Smooth muscle cell (in vitro differentiated cells): ENCODE measurements around the gene RABL2B. TPM values are rescaled to one million over a fixed set of nuclear protein-coding genes. Genes with fewer than 3 reads are reported as not detected.

Experiments used
- DNase-seq: peaks from one replicate; lab custom pipeline; 2025; ENCODE audit not compliant: unreplicated experiment; lab: John Stamatoyannopoulos, UW
- H2AFZ ChIP-seq: fragments of 200-600 bp; sonication (generic); 2 replicates; pipeline ENCODE4 v1.6.0; 2016; ENCODE audit warnings: antibody characterized with exemption, low read depth, mild to moderate bottlenecking
- H3F3A ChIP-seq: fragments of 200-600 bp; sonication (generic); 2 replicates; pipeline ENCODE4 v1.6.0; 2017; ENCODE audit warnings: antibody characterized with exemption, low read depth
- H3K27ac ChIP-seq: fragments of 200-600 bp; sonication (generic); 2 replicates; pipeline ENCODE4 v1.5.1; 2016; ENCODE audit warnings: low read depth, mild to moderate bottlenecking
- H3K27me3 ChIP-seq: fragments of 200-600 bp; sonication (generic); 2 replicates; pipeline ENCODE4 v1.6.1; 2016; ENCODE audit warnings: low read depth, mild to moderate bottlenecking
- H3K36me3 ChIP-seq: fragments of 200-600 bp; sonication (generic); 2 replicates; pipeline ENCODE4 v1.5.1; 2016; ENCODE audit warnings: low read depth
- H3K4me1 ChIP-seq: fragments of 200-600 bp; sonication (generic); 2 replicates; pipeline ENCODE4 v1.5.1; 2016; ENCODE audit warnings: low read depth
- H3K4me2 ChIP-seq: fragments of 200-600 bp; sonication (generic); 2 replicates; pipeline ENCODE4 v1.6.0; 2016; ENCODE audit warnings: mild to moderate bottlenecking
- H3K4me3 ChIP-seq: fragments of 200-600 bp; sonication (generic); 2 replicates; pipeline ENCODE4 v1.5.1; 2016; ENCODE audit warnings: mild to moderate bottlenecking
- H3K79me2 ChIP-seq: fragments of 200-600 bp; sonication (generic); 2 replicates; pipeline ENCODE4 v1.6.0; 2016; ENCODE audit warnings: low read depth, mild to moderate bottlenecking
- H3K9ac ChIP-seq: fragments of 200-600 bp; sonication (generic); 2 replicates; pipeline ENCODE4 v1.6.0; 2016; ENCODE audit warnings: low read depth
- H3K9me3 ChIP-seq: fragments of 200-600 bp; sonication (generic); replicated peaks from 2 replicates; pipeline ENCODE4 v1.5.1; 2016; ENCODE audit warnings: low read depth
- H4K20me1 ChIP-seq: fragments of 200-600 bp; sonication (generic); 2 replicates; pipeline ENCODE4 v1.6.0; 2016; ENCODE audit warnings: low read depth
- CTCF ChIP-seq: fragments of 200-600 bp; sonication (generic); IDR thresholded peaks from 2 replicates; pipeline ENCODE4 v1.5.1; 2017; ENCODE audit warnings: borderline replicate concordance, mild to moderate bottlenecking, antibody characterized with exemption; ENCODE audit not compliant: insufficient read depth, poor library complexity, severe bottlenecking
- WGBS: methylation state at CpG from one replicate; pipeline ENCODE4 v1.1.7; 2016; ENCODE audit warnings: low lambda C conversion rate; 5-methylcytosine and 5-hydroxymethylcytosine counted together
- polyA plus RNA-seq: library from polyadenylated mRNA; unstranded; fragments of >200 nt; fragmentation: Nextera tagmentation; extraction: Ambion mirVana; gene quantifications from 2 replicates; pipeline ENCODE4 v1.2.1, GENCODE V29; 2016
- total RNA-seq: library from RNA; depleted of rRNA; stranded (reverse); fragments of >200 nt; gene quantifications from 2 replicates; pipeline ENCODE4 v1.2.3, GENCODE V29; 2014

Gene RABL2B
- total and polyA plus RNA-seq, 2 experiments from 2014 or later, result 12.5 to 17.4 TPM

- Histone ChIP-seq H3K9me3 (no peaks in the 10 kb centered on the region), H3K27ac (no peak overlapping the region), H3K4me2 (no peak overlapping the region), H2AFZ (no peak overlapping the region), H3K4me3 (no peak overlapping the region), H3K36me3 (no peaks in the 10 kb centered on the region), H3F3A (no peaks in the 10 kb centered on the region), H3K9ac (no peak overlapping the region), H3K27me3 (peaks cover 17% of the 10 kb centered on the region), H3K79me2 (no peaks in the 10 kb centered on the region), H3K4me1 (no peaks in the 10 kb centered on the region), H4K20me1 (peaks cover 8% of the 10 kb centered on the region)
- no peak for DNase-seq
- no peak for TF ChIP-seq CTCF
- 90% methylated on average over 2 of the region's 2 CpGs for WGBS
Measured at GRCh38 chr22:50728523-50728931, 54.9 kb downstream of the RABL2B start.

GRCh38 chr22:50727678-50728522 is 55.5 kb downstream of the RABL2B start:
- no peak for DNase-seq
- Histone ChIP-seq H3K79me2 (no peaks in the 10 kb centered on the region), H2AFZ (no peak overlapping the region), H3K4me2 (no peak overlapping the region), H3K9me3 (no peaks in the 10 kb centered on the region), H4K20me1 (peaks cover 8% of the 10 kb centered on the region), H3K27ac (no peak overlapping the region), H3K4me3 (no peak overlapping the region), H3K27me3 (peaks cover 17% of the 10 kb centered on the region), H3F3A (no peaks in the 10 kb centered on the region), H3K9ac (no peak overlapping the region), H3K36me3 (no peaks in the 10 kb centered on the region), H3K4me1 (no peaks in the 10 kb centered on the region)
- whole genome bisulfite sequencing, result 92% methylated on average over 20 of the region's 23 CpGs
- no peak for TF ChIP-seq CTCF

GRCh38 chr22:50726643-50727340 is 56.6 kb downstream of the RABL2B start:
- Histone ChIP-seq H3K9me3 (no peaks in the 10 kb centered on the region), H3F3A (no peaks in the 10 kb centered on the region), H3K9ac (no peak overlapping the region), H3K79me2 (no peaks in the 10 kb centered on the region), H4K20me1 (peaks cover 15% of the 10 kb centered on the region), H3K27ac (no peak overlapping the region), H2AFZ (no peak overlapping the region), H3K36me3 (no peaks in the 10 kb centered on the region), H3K4me2 (no peak overlapping the region), H3K4me3 (no peak overlapping the region), H3K4me1 (no peaks in the 10 kb centered on the region), H3K27me3 (peaks cover 17% of the 10 kb centered on the region)
- no peak for DNase-seq
- TF ChIP-seq CTCF, result no peak
- WGBS, result 93% methylated on average over 14 of the region's 14 CpGs
